Stimulated activated CD4-positive, alpha-beta T cell treated with anti-CD3 and anti-CD28 coated beads, Interleukin-15, amount 100 ng/mL, for 24 hours (primary cell): ENCODE data around the gene ARL14EPL.
A peak's percentile ranks its signal among the peaks of the same experiment; 100 is the strongest.
"Not testable (repeated sequence)": the region's sequence is repeated elsewhere in the genome, so short reads cannot be mapped to it uniquely, and the experiment has no call there.

ENCODE experiments used
- DNase-seq: peaks from one replicate; pipeline ENCODE4 v3.0.0-alpha.2; 2020

The ARL14EPL gene

GRCh38 chr5:116058346-116058936 lies 26.2 kb downstream of the ARL14EPL start:
- no peak for DNase-seq

GRCh38 chr5:116062352-116062751 lies 30.1 kb downstream of the ARL14EPL start:
- no peak for DNase-seq

DNA sequence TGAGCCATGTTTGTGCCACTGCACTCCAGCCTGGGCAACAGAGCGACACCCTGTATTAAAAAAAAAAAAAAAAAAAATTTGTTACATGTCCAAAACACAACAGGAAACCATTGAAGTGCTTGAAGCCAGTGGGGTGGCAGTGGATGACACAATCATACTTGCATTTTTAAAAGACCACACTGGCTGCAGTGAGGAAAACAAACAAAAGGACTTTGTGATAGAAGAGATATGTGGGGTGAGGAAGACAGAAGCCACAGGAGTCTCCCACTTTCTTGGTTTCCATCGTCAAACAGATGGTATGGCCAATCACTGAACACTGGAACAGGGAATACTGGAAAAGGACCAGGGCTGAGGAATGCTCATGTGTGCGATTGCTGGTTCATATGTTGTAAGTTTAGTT lies 31.7 kb downstream of the ARL14EPL start:
- DNase-seq, result no peak

- DNase-seq, result peak; percentile 34
These were observed 35.9 kb downstream of the ARL14EPL start for GRCh38 chr5:116068028-116068632.

DNA sequence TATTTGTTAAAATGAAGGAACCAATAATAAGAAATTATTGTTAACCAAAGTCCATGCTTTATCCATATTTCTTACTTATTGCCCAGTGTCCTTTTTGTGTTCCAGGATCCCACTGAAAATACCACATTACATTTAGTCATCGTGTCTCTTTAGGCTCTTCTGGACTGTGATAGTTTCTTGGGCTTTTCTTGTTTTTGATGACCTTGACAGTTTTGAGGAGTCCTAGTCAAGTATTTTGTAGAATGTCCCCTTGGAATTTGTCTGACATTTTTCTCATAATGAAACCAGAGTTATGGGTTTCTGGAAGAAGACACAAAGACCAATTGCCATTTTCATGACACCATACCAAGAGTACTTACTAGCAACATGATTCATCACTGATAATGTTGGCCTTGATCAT lies 38.9 kb downstream of the ARL14EPL start:
- no peak for DNase-seq

DNA sequence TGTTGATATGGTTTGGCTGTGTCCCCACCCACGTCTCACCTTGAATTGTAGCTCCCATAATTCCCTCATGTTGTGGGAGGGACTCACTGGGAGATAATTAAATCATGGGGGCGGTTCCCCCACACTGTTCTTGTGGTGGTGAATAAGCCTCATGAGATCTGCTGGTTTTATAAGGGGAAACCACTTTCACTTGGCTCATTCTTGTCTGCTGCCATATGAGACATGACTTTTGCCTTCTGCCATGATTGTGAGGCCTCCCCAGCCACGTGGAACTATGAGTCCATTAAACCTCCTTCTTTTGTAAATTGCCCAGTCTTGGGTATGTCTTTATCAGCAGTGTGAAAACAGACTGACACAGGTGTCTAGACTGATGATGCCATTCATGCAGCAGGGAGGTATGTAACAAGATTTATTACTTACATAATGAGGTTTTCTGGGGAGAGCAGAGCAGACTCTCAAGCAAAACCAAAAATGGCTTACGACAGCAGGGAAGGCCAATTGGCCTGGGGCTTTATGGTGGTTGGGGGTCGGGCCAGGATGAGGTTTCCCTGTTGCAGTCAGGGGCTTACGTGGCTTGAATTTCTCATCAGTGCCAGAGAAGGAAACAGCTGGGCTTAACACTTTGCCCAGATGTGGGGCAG lies 43.0 kb downstream of the ARL14EPL start:
- peak; percentile 14 for DNase-seq

DNA sequence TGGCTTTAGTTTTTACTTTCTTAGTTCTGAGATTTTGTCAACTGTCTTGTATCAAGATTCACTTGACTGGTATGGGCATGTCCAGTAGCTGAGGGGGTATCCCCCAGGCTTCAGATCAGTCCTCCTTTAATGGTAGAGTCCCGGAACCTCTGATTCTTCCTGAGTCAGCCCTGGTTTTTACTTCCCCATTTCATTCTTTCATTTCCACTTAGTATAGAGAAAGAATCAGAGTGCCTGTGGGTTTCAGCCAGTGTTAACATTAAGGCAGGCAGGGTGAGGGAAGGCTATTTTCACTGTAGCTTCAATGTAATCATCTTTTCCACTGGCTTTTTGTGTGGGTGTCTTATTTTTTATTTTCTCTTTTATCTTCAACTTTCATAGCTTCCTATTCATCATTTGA lies 44.2 kb downstream of the ARL14EPL start:
- DNase-seq, result peak; percentile 27

DNA sequence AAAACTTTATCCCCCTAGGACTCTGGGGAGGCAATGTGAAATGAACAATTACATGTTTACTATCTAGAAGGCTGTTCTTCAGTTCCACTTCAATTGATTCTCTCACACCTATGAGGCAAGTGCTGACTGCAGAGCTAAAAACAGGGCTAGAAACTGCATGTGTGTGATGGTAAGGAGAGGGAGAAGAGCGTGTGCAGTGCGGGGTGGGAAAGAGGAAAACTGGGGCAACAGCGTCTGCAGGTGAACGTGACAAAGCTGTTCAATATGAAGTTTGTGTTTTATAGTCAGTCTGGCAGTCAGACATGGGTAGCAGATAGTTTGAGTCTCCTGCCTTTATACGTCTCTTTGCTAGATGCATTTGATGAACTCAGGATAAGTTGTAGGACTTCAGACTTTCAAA lies 45.9 kb downstream of the ARL14EPL start:
- DNase-seq, result no peak

DNA sequence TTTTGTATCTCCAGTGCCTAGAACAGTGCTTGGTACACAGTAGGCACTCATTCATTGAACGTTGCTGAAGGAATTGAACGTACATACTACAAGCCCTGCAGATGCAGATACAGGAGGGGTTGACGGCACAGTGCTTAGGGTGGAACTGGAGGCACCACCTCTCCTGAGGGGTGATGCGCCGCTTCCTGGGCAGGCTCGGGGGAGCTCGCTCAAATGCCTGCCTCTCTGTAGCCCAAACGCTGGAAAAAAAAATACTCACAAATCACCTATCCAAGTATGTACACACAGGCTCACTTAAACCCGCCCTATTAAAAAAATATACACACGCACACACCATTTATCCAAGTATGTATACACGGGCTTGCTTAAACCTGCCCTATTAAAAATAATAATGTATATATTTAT lies 52.0 kb downstream of the ARL14EPL start:
- DNase-seq, result peak; percentile 28

GRCh38 chr5:116084871-116085715 lies 52.8 kb downstream of the ARL14EPL start, which contains the start of gene COMMD10:
Gene COMMD10, plus strand, starts transcription at chr5:116085025.
- peak; percentile 84 for DNase-seq

GRCh38 chr5:116086309-116086708 lies 54.0 kb downstream of the ARL14EPL start:
- not testable (repeated sequence) for DNase-seq

- DNase-seq, result no peak
These were observed 55.8 kb downstream of the ARL14EPL start for GRCh38 chr5:116088062-116088461.

DNA sequence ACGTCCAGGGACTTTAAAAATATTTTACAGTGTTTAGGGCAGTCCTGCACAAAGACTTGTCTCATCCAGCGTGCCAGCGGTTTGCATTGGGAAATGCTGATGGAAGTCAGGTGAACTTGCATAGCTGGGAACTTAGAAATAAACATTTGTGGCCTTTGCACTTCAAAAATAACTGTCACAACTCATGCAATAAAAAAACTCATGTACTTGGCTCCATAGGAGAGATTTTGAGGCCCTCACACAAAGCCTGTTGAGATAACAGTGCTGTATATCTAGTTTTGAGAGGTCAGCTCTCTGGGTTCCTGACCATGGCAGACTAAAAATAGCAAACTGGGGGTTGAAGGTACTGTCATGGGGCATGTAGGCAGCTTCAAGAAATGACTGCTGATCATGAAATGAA lies 58.0 kb downstream of the ARL14EPL start:
- no peak for DNase-seq

- DNase-seq, result no peak
These were observed 59.1 kb downstream of the ARL14EPL start for GRCh38 chr5:116091416-116091815.

DNA sequence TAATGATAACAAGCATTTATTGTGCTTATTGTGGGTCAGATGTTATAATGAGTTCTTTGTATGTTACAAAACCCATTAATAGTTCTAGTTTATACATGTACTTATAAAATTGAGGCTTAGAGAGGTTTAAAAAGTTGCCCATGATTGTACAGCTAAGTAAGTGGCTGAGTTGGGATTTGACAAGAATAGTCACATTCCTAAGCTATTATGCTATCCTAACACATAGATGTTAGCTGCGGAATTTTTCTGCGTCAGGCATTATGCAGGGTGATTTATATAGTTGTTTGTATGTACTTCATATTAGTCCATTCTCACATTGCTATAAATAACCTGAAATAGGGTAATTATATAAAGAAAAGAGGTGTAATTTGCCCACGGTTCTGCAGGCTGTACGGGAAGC lies 65.0 kb downstream of the ARL14EPL start:
- no peak for DNase-seq

- no peak for DNase-seq
These were observed 66.7 kb downstream of the ARL14EPL start for GRCh38 chr5:116098998-116099397.

GRCh38 chr5:116104941-116105340 lies 72.7 kb downstream of the ARL14EPL start:
- DNase-seq, result not testable (repeated sequence)
